HG02763 (cell line): Measurements from ENCODE around the gene PRKCD.

ENCODE experiments used
- ATAC-seq: cut with Tn5 transposase; IDR thresholded peaks from one replicate; pipeline ENCODE4 v1.9.1; 2021; ENCODE audit warnings: mild to moderate bottlenecking, moderate library complexity; ENCODE audit not compliant: unreplicated experiment

The PRKCD gene

DNA sequence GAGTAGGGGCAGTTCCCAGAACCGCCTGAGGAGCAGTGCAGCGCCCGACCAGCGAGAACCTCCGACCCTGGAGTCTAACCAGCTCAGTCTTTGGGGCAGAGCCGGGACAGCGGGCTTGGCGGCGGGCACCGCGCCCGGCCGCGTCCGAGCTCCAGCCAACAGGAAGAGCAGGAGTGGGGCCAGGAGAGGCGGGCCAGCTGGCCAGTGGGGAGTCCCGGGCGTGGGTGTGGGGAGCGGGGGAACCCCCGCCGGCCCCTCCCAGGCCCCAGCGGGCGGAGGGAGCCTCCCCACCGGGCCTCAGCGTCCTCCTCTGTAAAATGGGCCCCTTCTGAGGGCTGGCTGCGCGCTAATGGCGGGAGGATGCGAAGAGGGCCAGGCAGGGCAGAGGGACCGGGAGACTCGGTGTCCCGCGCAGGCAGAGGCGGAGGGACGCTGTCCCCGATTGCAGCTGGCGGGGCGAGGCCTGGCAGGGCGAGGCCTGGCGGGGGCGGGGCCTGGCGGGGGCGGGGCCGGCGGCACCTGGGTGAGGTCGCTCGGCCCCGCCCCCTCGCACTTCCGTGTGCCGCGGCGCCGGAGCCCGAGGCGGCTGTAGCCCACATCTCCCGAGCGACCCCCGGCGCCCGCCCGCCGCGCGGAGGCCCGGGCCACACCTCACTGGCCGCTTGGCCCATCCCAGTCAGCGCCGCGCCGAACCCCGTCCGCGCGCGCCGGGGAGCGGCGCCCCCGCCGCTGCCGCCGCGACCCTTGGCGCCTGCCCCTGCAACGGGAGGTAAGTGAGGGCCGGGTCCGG, at the start of gene PRKCD:
Gene PRKCD (plus strand): TSS at position 550 of the 790 bp plus-strand sequence. CDS start 17,214 bp downstream, outside the sequence.
- ATAC-seq: peak; percentile 47

DNA sequence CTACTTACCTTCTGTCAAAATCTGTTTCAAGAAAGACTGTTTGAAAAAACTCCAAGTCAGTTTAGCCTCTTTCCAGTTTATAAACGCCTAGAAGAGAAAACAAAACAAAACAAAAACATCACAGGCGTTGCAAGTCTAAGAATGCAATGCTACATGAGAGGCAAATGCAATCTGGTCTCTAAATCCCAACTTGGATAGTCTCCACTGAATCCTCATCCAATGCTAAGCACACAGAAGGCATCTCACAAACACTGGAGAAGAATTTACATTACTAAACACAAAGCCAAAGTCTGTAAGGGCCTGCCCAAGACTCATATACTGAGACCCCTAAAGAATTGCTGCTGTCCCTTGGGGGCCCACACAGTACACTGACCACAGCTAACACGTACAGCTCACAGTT, 49.2 kb upstream of the PRKCD start:
- no peak for ATAC-seq

DNA sequence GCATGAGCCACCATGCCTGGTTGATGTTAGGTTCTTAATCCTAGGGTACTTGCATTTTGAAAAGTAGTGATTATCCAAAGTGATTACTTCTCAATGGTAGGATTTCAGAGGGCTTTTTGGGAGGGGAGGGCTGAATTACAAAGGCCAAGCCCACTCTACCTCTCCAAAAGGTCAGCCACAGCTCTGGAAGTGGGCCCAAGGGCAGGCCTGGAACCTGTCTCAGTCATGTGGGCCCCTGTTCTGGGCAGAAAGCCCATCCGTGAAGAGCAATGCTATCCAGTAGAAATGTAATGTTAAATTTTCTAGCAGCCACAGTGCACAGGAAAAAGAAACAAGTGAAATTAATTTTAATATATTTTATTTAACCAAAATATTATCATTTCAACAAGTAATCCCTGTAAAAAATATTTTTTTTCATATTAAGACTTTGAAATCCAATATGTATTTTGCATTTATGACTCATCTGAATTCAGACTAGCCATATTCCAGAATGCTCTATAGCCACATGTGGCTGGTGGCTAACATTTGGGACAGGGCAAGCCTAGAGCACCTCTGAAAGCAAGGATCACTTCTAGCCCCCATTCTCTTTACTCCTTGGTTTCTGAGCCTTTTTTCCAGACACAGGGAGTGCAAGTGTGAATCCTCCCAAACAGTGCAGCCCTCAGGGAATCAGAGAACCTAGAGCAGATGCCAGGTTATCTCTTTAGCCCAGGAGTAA, 47.6 kb upstream of the PRKCD start:
- no peak for ATAC-seq

DNA sequence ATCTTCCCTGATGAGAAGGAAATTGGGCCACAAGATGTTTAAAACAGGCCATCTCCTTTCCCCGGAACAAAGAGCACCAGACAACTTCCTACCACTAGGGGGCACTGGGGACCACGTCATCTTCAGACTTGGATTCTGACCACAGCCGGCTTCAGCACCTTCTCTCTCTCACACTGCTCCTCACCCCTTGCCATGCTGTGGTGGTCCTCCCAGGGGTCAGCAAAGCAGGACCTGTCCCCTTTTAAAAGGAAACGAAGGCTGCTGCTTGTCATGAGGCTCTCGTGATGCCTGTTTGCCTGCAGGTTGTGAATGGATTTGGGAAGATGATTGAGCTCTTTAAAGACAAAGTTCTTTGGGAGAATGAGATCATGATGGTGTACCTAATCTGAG, 47.0 kb upstream of the PRKCD start:
- peak; percentile 69 for ATAC-seq

DNA sequence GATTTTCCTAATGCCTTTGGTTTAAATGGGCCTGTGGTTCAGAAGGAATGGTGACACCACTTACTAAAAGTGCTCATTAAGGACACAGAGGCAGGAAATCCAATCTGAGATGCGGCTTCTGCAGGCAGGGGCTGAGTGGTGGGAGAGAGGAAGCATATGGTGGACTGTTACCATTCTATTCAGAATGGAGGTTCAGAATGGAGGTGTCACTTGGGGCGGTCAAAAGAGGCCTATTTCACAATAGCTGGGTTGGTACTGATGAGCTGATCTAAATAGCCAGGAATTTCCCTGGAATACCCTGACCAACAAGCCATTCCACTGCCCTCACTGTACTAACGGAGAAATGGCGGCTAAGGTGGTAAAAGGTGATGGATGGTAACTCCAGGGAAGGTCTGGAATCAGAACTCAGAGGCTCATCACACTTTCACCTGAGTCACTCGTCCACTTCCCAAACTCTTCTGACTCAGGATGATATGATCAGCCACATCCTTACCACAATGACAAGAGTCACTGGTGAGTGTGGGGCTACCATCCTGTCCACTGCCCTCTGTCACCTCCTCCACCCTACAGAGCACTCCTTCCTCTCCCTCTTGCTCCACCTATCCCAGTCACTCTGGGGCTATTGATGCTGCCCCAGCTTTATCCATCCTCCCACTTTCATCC, 46.5 kb upstream of the PRKCD start:
- no peak for ATAC-seq

DNA sequence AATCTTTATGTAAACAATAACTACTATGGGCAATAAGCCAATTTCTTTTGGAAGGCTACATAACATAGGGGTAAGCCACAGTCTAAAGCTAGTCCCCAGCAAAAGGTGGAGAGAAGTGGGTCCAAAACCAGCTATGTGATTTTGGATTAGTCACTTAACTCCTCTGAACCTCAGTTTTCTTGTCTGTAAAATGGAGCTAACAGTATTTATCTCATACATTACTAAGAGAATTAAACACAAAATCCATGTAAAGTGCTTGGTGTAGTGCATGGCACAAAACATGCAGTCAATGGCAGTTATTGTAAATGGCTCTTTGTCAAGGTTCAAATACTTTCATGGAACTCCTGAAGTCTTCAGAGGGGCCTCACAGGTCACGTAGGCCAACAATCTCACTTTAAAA, 44.1 kb upstream of the PRKCD start:
- ATAC-seq: no peak

DNA sequence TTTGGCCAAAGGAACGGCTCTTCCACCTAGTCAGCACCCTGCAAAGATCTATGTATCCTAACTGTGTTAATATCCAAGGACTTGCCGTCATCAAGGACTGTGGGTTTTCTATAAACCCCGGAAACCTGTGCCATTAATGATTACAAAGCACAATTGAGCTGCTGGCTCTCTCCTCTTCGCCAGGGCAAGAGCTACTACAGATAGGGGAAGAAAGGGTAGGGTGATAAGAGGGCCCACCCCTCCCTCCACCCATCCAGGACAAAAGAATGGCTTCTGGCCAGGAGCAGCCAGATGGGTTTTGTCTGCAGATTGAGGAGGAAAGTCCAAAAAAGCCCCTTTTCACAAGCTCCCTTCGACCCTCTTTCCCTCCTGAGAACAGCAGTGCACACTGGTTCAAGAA, 40.7 kb upstream of the PRKCD start:
- no peak for ATAC-seq

DNA sequence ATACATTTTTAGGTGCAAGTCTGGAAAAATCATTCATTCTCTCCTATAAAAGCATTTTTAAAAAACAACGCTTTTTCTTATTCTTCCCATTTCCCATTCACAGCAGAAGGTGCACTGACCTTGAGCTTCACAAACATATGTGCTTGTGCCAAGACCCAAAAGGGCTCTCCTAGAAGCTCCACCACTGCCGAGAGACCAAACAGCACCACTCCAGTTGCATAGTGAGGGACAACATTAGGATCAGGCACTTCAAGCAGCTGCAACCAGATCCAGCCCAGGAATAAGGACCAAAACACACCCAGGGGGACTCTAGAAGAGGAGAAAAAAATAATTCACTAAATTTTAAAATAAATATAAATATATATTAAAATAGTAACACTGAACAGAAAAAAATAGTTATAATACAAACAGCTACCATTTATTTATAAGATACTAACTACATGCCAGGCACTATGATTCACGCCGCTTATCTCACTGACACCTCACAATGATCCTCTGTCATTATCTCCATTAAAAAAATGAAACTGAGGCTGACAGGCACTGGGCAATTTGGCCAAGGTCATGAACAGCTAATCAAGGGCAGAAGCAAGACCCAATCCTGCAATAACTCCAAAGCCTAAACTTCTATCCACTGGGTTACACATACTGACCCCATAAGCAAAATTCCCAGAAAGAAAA, 38.6 kb upstream of the PRKCD start:
- no peak for ATAC-seq

DNA sequence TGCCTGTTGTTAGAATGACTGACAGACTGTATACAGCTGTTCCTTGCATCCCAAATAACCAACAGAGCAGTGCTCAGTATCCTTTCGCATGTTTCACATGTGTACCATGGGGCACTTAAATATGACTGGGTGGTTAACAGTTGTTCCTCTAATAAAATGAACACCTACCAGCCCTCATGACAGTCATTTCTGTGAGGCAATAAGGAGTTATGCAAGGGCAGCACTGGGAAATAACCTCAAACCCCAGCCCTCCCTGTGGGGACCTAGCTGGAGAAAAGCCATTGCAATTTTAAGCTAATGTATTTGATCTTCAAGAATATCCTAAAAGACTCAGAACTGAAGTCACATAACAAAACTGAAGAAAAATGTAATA, 38.1 kb upstream of the PRKCD start:
- ATAC-seq: no peak

DNA sequence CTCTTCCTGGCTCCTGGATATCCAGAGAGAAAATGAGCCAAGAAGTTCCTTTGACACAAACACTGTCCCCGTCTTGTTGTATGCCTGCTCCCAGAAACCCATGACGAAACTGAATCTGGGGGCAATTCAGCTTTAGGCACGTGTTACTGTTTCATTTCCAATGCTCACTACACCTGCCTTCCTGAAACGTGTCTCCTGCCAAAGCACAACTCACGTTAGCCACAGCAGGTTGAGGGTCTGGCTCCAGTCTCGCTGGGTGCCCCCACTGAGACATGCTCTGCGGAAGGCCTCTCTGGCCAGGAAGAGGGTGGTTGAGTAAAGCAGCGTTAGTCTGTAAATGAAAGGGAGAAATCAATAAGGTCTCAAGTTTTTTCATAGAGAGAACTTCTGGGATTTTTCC, 37.5 kb upstream of the PRKCD start:
- ATAC-seq: no peak

DNA sequence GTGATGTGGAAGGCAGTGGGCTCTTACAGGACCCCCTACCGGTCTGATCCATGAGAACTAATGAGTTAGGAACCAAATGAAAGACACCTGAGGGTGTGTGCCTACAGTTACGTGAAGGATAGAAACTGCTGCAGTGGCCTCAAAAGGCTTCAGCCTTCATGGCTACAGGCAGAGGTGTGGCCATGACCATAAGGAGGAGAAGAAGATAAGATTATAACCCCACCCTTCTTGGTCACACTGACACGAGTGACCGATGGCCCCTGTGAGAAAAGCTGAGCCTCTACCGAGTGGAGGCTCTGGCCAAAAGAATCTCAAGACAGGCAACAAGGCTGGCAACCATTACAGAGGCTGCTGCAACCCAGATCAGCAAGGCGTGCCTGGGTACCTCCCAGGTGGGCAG, 37.1 kb upstream of the PRKCD start:
- ATAC-seq: no peak

DNA sequence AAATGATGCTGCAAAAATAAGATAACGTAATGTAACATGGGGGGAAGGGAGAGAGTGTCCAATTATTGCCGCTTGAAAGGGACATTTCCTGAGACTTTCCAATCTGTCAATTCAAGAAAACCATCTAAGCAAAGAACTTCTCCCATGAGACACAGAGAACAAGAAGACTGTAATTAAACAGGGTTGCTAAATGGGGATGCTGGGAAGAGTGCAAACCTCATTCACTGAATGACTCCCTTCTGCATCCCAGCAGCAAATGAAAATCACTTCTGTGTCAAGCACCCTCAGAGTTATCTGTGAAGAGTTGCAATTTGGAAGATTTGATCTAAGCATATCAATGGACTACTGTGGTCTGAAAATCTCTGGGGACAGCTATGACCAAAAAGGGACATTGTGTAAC, 34.4 kb upstream of the PRKCD start:
- ATAC-seq: no peak

DNA sequence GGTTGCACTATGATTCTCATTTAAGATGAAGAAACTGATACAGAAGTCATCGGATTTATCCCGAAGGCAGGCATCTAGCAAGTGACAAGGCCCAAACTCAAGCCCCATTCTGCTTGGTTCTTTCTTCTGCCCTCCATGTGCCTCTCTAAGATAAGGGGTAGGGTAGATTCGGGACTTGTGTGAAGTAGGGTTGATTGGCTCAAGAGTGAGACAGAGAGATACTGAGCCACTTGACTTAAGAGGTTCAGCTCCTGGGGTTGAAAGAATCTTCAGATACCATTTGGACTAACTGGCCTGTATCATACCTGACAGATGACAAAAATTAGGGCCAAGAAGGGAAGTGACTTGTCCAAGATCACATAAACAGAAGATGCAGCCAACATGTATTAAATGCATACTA, 31.7 kb upstream of the PRKCD start:
- no peak for ATAC-seq

DNA sequence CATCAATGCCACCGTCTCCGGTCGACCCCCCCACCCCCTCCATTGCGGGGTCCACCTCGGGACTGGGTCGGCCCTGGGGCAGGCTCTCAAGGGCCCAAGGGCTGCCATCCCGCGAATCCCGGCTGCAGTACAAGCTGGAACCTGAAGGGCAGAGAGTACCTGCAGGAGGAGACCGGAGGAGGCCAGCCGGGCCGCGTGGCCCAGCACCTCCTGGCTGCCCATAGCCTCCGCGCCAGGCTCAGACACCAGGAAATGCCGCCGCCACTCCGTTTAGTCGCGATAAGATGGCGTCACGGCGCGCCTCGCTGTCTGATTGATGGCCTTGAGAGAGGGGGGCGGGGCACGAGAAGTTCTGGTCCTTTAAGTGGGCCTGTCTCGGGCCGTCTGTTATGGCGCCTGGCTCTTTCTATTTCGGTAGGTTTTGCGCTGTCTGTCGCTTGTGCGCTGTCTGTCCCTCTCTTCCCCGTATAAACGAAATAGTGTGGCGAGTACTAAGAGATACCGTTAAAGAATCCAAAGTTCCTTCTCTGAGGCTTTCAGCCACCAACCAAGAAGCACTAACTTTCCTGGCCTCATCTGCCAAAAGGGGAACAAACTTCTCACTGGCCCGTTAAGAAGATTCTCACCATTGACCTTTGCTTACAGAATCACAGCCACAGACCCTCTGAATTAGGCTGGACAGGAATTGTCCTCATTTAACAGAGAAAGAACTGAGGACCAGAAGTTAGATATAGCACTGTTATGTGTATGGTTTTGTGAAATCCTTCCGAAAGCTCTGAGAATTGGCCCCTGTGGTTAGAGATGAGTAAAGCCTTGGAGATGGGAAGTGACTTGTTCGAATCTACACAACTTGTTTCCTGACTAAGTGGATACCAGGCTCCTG, 30.6 kb upstream of the PRKCD start, which contains the start of gene RFT1:
Gene RFT1 (minus strand): TSS at position 257 of the 883 bp plus-strand sequence. CDS start 35 bp downstream, at position 222.
- peak; percentile 75 for ATAC-seq

DNA sequence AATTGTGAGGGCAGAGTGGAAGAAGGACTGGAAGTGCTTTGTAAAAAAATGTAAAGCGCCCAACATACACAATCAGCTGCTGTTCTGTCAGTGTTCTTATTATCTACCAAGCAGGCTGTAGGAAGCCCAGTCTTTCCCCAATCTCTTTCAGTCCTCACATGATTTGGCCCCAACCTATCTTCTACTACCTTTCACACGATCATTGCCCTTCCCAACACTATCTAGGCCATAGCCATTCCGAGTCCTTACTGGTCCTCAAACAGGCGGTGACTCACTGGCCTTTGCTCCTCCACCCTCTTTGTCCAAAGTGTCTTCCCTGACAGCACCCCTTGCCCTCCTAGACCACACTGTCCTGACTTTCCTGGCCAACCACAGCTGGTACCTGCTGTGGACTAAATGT, 29.9 kb upstream of the PRKCD start:
- ATAC-seq: no peak

DNA sequence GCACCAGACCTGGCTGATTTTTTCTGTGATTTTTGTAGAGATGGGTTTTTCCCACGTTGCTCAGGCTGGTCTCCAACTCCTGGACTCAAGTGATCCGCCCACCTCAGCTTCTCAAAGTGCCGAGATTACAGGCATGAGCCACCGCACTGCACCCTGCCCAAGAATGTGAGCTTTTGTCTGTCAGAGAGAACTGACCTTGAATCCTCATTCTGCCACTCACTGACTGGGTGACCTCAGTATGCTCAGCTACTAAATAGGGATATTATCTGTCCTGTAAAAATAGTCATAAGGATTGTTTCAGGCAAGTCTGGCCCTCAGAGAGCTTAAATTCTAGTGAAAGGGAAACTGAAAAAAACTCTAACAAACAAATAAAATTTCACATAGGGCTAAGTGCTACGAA, 28.7 kb upstream of the PRKCD start:
- no peak for ATAC-seq

DNA sequence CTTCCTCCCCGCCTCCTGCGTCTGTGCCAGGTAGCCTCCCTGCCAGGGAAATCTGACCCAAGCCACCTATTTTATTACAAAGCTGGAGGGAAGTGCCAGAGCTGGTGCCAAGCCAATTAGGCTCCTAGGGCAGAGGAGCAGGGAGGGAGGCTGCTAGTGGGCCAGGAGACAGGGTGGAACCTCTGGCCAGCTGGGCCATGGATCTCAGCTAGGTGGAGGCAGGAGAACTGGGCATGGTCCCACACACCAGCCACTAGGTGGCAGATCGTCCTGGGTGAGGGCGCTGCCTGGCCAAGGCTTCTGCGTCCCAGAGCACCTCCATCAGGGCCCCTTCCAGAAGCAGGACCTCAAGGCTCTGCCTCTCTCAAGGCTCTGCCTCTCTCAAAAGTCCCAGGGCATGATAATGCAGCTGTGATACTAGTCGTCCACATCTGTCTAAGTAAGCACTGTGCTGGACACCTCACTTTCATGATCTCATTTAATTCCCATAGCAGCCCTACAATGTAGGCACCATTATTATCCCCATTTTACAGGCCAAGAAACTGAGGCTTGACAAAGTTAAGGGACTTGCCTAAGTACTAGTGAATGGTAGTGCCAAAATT, 26.3 kb upstream of the PRKCD start:
- peak; percentile 54 for ATAC-seq

DNA sequence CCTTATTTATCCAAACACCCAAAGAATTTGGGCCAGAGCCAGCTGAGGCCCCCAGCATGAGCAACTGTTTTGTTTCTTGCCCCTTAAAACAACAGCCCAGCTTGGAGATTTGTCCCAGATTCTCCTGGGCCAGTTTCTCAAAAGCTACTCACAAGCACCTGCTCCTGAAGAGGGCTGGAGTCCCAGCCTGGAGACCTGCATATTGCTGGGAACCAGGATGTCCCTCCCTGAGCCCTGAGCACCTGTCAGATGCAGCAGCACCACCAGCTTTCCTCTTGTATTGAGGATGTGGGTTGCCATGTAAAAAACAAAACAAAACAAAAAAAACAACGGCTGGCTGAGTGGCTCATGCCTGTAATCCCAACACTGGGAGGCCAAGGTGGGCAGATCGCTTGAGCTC, 23.8 kb upstream of the PRKCD start:
- no peak for ATAC-seq

DNA sequence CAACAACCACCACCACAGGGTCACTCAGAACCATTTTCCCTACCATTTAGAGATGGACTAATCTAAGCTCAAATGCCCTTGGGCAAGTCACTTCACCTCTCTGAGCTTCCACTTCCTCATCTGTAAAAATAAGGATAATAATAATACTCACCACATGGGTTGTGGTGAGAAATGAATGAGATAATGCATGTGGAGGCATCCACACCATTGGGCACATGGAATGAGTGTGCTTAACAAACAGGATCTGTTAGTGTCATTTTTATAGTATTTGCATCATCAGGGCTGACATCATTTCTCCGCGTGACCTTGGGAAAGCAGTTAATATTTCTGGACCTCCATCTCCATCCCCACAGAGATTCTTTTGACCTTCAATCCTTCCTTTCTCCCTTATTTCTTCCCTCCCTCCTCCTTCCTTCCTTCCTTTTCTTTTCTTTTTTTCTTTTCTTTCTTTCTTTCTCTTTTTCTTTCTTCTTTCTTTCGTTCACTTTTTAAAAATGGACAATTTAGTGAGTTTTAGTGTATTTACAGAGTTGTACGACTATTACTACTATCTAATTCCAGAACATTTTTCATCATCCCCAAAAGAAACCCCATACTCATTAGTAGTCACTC, 23.1 kb upstream of the PRKCD start:
- ATAC-seq: no peak
